Panc1 (cell line): ENCODE measurements around the gene CHST14. TPM values are rescaled to one million over a fixed set of nuclear protein-coding genes. Genes with fewer than 3 reads are reported as not detected.

ENCODE experiments used
- ATAC-seq: fragments of 200-7000 bp; cut with Tn5 transposase; 2 replicates; pipeline ENCODE4 v1.9.1; 2020; ENCODE audit warnings: mild to moderate bottlenecking, moderate library complexity
- BruUV-seq: library from RNA; stranded (reverse); fragments of 400-500 nt; replicated peaks from 2 replicates; lab custom pipeline; 2021; lab: Mats Ljungman, UMichigan
- CTCF ChIA-PET: fragments of 300-600 bp; sonication (Branson Sonifier 250); formaldehyde crosslinking; loops from one replicate; lab custom pipeline; 2022; ENCODE audit warnings: antibody characterized with exemption; lab: Charles Lee
- POLR2A ChIA-PET: fragments of 300-600 bp; sonication (Branson Sonifier 250); formaldehyde crosslinking; loops from one replicate; lab custom pipeline; 2022; ENCODE audit warnings: antibody characterized with exemption; lab: Charles Lee
- DNase-seq: peaks from one replicate; pipeline ENCODE4 v3.0.0-alpha.2; 2010; ENCODE audit warnings: low read depth, low spot score
- H3K27ac ChIP-seq: 2 replicates; pipeline ENCODE4 v1.5.1; 2011; ENCODE audit warnings: mild to moderate bottlenecking, low read length, inconsistent platforms
- H3K27me3 ChIP-seq: fragments of 200-500 bp; sonication (Bioruptor generic); 2 replicates; pipeline ENCODE4 v1.6.0; 2014; ENCODE audit warnings: low read length, inconsistent platforms; ENCODE audit not compliant: control insufficient read depth, insufficient read depth
- H3K36me3 ChIP-seq: fragments of 200-500 bp; sonication (Bioruptor generic); 2 replicates; pipeline ENCODE4 v1.5.1; 2014; ENCODE audit warnings: inconsistent platforms, mild to moderate bottlenecking, low read length, moderate library complexity; ENCODE audit not compliant: control insufficient read depth, insufficient read depth
- H3K4me1 ChIP-seq: 2 replicates; pipeline ENCODE4 v1.5.1; 2011; ENCODE audit warnings: inconsistent platforms, mild to moderate bottlenecking, low read length, moderate library complexity; ENCODE audit not compliant: control insufficient read depth, insufficient read depth
- H3K4me3 ChIP-seq, 2 experiments: 2 replicates each; pipeline ENCODE4 v1.5.1; 2011 to 2012; ENCODE audit warnings: low read depth in 2 of 2, low read length in 2 of 2, mild to moderate bottlenecking in 2 of 2, inconsistent platforms in 1 of 2, moderate library complexity in 1 of 2
- H3K9me3 ChIP-seq: fragments of 200-500 bp; sonication (Bioruptor generic); 2 replicates; pipeline ENCODE4 v1.5.1; 2014; ENCODE audit warnings: low read depth, mild to moderate bottlenecking, inconsistent platforms, low read length, moderate library complexity; ENCODE audit not compliant: control insufficient read depth, insufficient read depth
- CTCF ChIP-seq: fragments of 450-650 bp; IDR thresholded peaks from 2 replicates; pipeline ENCODE4 v1.5.1; 2017; ENCODE audit warnings: mild to moderate bottlenecking
- POLR2AphosphoS5 ChIP-seq: IDR thresholded peaks from 2 replicates; pipeline ENCODE4 v1.6.1; 2012; ENCODE audit warnings: mild to moderate bottlenecking, low read depth, low read length, moderate library complexity
- SIN3A ChIP-seq: IDR thresholded peaks from 2 replicates; pipeline ENCODE4 v1.6.1; 2012; ENCODE audit warnings: low read depth, mild to moderate bottlenecking, low read length, moderate library complexity, borderline replicate concordance; ENCODE audit not compliant: insufficient read depth
- TCF7L2 ChIP-seq: IDR thresholded peaks from 2 replicates; pipeline ENCODE4 v1.6.1; 2011; ENCODE audit warnings: mild to moderate bottlenecking, low read depth, low read length, inconsistent platforms
- in situ Hi-C: cut with HindIII; loops from 2 replicates; pipeline ENCODE4 v1.10.0; 2016; ENCODE audit warnings: low sequenced_read_pairs, low pct_unique_long_range_greater_than_20kb
- intact Hi-C: fragments of 100-400 bp; cut with micrococcal nuclease; formaldehyde crosslinking; loops from one replicate; pipeline ENCODE4 v1.10.0; 2022; ENCODE audit not compliant: unreplicated experiment
- total RNA-seq: library from RNA; stranded (reverse); gene quantifications from one replicate; pipeline ENCODE4 v1.2.1, GENCODE V29; 2021; ENCODE audit not compliant: unreplicated experiment
- TF ChIP-seq, protein P1 (sequence below), 2 experiments: IDR thresholded peaks; 2 replicates each; pipeline ENCODE4 v1.6.1; 2011 to 2012; ENCODE audit warnings: low read depth in 2 of 2, control low read depth in 1 of 2, low read length in 1 of 2, mild to moderate bottlenecking in 1 of 2, moderate library complexity in 1 of 2; ENCODE audit not compliant: insufficient read depth in 1 of 2

Gene CHST14
- total RNA-seq, 1 experiment from 2014 or later: 42.4 TPM

DNA sequence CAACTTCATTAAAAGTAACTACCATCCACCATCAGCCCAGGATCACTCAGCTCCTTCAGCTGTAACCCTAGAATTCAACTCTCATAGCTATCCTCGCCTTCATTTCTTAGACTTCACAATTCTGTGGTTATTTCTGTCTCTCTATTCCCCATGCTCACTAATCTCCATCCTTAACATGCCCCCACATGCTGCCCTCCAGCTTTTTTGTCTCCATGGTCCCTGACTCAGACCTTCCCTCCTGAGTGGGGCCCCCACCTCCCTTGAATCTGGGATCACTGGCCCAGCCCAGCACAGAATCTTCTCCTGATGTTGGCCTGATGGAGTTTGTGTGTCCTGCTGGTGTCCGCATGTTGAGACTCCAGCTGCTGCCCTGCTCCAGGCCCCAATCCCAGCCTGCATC, 41.7 kb downstream of the CHST14 start:
- Histone ChIP-seq H3K4me3 (peak overlapping the region in 1 of 2 experiments; percentile 61; a peak in 3 of 4 replicates), H3K9me3 (no peaks in the 10 kb centered on the region), H3K27me3 (no peaks in the 10 kb centered on the region), H3K4me1 (peaks cover 10% of the 10 kb centered on the region; the same call in 1 of the 2 replicates), H3K36me3 (no peaks in the 10 kb centered on the region), H3K27ac (peak overlapping the region; percentile 71; the same call in 1 of the 2 replicates)
- in situ Hi-C loops: no loop called here
- ChIA-PET POLR2A (no interaction called here), CTCF (interaction anchor here (0.6 kb wide), 1 partner anchor 11 kb away, joined by 11 read pairs; no protein-coding TSS in a partner anchor)
- ATAC-seq (no peak), DNase-seq (no peak)
- no peak for TF ChIP-seq CTCF
- no peak for TF ChIP-seq SIN3A
- TF ChIP-seq, protein P1, sequence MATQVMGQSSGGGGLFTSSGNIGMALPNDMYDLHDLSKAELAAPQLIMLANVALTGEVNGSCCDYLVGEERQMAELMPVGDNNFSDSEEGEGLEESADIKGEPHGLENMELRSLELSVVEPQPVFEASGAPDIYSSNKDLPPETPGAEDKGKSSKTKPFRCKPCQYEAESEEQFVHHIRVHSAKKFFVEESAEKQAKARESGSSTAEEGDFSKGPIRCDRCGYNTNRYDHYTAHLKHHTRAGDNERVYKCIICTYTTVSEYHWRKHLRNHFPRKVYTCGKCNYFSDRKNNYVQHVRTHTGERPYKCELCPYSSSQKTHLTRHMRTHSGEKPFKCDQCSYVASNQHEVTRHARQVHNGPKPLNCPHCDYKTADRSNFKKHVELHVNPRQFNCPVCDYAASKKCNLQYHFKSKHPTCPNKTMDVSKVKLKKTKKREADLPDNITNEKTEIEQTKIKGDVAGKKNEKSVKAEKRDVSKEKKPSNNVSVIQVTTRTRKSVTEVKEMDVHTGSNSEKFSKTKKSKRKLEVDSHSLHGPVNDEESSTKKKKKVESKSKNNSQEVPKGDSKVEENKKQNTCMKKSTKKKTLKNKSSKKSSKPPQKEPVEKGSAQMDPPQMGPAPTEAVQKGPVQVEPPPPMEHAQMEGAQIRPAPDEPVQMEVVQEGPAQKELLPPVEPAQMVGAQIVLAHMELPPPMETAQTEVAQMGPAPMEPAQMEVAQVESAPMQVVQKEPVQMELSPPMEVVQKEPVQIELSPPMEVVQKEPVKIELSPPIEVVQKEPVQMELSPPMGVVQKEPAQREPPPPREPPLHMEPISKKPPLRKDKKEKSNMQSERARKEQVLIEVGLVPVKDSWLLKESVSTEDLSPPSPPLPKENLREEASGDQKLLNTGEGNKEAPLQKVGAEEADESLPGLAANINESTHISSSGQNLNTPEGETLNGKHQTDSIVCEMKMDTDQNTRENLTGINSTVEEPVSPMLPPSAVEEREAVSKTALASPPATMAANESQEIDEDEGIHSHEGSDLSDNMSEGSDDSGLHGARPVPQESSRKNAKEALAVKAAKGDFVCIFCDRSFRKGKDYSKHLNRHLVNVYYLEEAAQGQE (IDR thresholded peaks at IDR 0.05; ENCODE audit: insufficient read depth in 1 of 2, low read depth in 2 of 2, low read length in 1 of 2): no peak
- no peak for TF ChIP-seq TCF7L2
- no peak for TF ChIP-seq POLR2AphosphoS5
- intact Hi-C loops: no loop called here
- BruUV-seq: no TSS peak

DNA sequence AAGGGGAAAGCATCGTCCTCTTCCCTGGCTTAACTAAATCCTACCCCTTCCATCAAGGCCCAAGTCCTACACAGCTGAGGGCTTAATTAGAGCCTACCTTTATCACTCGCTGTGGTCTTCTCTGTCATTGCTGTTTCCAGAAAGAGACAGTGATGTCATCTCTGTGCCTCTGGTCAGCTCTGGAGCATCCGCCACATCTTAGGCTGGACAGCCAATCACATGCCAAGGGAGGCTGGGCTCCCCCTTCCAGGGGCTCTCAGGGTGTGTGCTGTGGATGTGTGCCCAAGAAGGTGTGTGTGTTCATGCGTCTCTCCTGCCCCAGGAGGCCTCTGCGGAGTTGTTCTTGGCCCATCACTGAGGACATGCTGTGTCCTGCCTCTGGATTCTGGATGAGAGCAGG, 42.8 kb downstream of the CHST14 start:
- TF ChIP-seq, protein P1 (IDR thresholded peaks at IDR 0.05; ENCODE audit: insufficient read depth in 1 of 2, low read depth in 2 of 2, low read length in 1 of 2): no peak
- TF ChIP-seq POLR2AphosphoS5 (no peak), CTCF (no peak), SIN3A (no peak)
- no TSS peak for BruUV-seq
- Histone ChIP-seq H3K27ac (no peak overlapping the region), H3K4me3 (no peak overlapping the region), H3K27me3 (no peaks in the 10 kb centered on the region), H3K4me1 (peaks cover 9% of the 10 kb centered on the region; the same call in 1 of the 2 replicates), H3K9me3 (no peaks in the 10 kb centered on the region), H3K36me3 (no peaks in the 10 kb centered on the region)
- POLR2A ChIA-PET: no interaction called here
- in situ Hi-C loops (no loop called here), intact Hi-C loops (no loop called here)
- CTCF ChIA-PET: no interaction called here
- ATAC-seq (no peak), DNase-seq (no peak)
